Islet precursor cell (in vitro differentiated cells): Measurements from ENCODE around the gene ANXA10.
"Not testable (repeated sequence)": the region's sequence is repeated elsewhere in the genome, so short reads cannot be mapped to it uniquely, and the experiment has no call there.

ENCODE experiments used
- DNase-seq: peaks from one replicate; pipeline ENCODE4 v3.0.0-alpha.2; 2018

The ANXA10 gene

DNA sequence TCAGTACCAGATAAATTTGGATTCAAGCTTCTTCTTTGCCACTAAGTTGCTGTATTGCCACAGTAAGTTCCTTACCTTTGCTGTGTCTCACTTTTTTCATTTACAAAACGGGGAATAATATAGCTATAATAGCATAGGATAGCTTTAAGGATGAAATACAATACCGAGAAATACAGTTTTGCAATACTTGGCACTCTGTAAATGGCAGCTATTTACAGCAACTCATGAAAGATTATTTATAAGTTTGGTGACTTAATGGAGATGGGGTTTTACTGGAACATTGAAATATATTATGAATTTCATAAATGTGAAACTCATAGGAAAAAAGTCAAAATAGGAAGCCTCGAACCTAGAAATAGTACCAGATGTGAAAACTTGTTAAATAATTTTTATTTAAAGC, 27.6 kb downstream of the ANXA10 start:
- no peak for DNase-seq

GRCh38 chr4:168120811-168121210, 28.5 kb downstream of the ANXA10 start:
- DNase-seq: no peak

GRCh38 chr4:168124008-168124641, 31.8 kb downstream of the ANXA10 start:
- DNase-seq: no peak

DNA sequence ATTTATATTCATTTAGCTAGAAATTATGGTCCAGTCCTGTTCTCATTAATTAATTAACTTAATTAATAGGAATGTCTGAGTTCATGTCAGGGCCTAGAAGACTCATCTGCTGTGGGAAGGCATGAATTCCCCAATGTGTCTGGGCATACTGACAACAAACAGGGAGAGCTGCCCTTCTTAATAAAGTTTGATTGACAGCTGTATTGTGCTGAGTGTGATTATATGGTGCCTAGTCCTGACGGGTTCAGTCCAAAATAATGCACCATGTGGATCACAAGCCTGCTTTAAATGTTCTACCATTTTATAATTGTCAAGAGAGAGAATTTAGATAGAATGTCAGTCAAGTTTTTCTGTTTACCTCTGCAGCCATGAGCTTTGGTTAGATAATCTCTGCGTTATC, 34.6 kb downstream of the ANXA10 start:
- DNase-seq: no peak

DNA sequence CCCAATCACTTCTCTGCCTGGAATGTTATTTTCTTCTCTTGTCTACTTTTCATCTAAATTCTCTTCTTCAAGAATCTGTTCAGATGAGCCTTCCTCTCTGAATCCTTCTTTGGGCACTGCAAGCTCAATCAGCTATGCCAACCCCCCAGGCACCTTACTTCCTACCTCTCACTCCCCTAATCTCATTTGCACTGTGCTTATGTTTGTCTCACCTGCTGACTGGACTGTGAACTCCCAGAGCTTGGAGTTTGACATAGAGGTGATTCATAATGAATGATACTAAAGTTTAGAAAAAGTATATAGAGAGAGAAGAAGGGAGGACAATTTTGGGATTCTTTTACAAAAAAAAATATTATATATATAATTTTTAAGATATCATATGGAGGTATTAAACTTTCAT, 36.3 kb downstream of the ANXA10 start:
- no peak for DNase-seq

- DNase-seq: no peak
These were observed 36.9 kb downstream of the ANXA10 start for GRCh38 chr4:168129046-168129772.

GRCh38 chr4:168129802-168130201, 37.5 kb downstream of the ANXA10 start:
- DNase-seq: no peak

DNA sequence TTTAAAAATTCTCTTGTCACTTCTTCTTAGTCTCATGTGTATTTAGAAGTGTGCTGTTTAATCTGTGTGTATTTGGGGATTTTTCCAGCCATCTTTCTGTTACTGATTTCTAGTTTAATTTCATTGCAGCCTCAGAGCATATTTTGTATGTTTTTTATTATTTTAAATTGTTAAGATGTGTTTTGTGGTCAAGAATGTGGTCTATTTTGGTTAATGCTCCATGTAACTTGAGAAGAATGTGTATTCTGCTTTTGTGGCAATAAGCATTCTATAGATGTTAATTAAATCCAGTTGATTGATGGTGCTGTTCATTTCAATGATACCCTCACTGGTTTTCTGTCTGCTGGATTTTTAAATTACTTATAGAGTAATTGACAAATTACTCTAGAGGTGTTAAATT, 38.9 kb downstream of the ANXA10 start:
- no peak for DNase-seq

GRCh38 chr4:168134651-168135050, 42.3 kb downstream of the ANXA10 start:
- no peak for DNase-seq

DNA sequence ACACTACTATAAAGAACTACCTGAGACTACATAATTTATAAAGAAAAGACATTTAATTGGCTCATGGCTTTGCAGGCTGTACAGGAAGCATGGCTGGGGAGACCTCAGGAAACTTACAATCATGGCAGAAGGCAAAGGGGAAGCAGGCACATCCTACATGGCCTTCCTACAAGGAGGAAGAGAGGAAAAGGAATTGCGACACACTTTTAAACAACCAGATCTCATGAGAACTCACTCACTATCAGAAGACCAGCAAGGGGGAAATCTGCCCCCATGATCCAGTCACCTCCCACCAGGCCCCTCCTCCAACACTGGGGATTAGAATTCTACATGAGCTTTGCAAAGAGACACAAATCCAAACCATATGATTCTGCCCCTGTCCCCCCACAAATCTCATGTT, 43.5 kb downstream of the ANXA10 start:
- DNase-seq: not testable (repeated sequence)

- DNase-seq: not testable (repeated sequence)
These were observed 45.4 kb downstream of the ANXA10 start for GRCh38 chr4:168137695-168138094.

DNA sequence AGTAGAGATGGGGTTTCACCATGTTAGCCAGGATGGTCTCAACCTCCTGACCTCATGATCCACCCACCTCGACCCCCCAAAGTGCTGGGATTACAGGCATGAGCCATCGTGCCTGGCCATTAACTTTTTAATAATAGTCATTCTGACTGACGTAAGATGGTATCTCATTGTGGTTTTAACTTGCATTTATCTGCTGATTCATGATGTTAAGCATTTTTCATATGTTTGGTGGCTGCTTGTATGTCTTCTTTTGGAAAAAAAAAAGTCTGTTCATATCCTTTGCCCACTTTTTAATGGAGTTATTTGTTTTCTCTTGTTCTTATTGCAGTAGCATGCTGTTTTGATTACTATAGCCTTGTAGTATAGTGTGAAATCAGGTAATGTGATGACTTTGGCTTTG, 45.8 kb downstream of the ANXA10 start:
- no peak for DNase-seq

GRCh38 chr4:168139336-168139735, 47.0 kb downstream of the ANXA10 start:
- DNase-seq: no peak

DNA sequence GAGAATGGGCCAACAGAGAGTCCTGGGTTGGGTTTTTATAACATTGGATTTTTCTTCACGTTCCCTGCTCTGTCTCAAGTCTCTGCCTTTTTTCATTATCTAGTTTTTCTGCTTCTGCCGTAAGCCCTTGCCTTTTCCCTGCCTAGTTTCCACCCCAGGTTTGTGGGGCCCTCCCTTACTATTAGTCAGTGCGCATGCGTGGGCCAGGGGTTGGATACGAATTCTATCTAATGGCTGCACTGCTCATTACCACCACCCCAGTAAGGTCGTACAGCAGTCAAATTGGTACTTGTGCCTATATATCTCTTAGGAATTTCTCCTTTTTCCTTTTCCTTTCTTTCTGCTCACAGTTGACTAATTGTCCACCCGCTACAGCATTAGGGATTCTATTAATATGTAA, 49.4 kb downstream of the ANXA10 start:
- no peak for DNase-seq

DNA sequence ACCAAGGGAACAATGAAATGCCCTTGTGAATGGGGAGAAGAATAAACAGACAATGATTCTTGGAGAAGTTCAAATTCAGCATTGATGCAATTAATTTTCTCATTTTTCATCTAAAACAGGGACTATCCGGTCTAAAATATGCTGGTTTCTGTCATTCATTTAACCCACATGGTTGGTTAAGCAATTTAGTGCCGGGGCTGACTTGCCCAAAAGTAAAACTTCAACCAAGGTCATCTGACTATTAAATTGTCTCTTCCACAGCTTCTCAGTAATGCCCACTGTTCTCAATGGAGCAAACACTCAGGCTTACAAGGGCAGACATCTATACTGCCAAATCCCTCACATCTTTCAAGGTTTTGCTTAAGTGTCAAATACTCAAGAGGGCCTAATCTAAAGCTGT, 51.3 kb downstream of the ANXA10 start:
- no peak for DNase-seq

- DNase-seq: peak; percentile 59
These were observed 58.2 kb downstream of the ANXA10 start for GRCh38 chr4:168150420-168151050.

- no peak for DNase-seq
These were observed 59.0 kb downstream of the ANXA10 start for GRCh38 chr4:168151327-168151726.

- no peak for DNase-seq
These were observed 60.6 kb downstream of the ANXA10 start for GRCh38 chr4:168152837-168153500.

- DNase-seq: peak; percentile 70
These were observed 61.5 kb downstream of the ANXA10 start for GRCh38 chr4:168153596-168154440.

DNA sequence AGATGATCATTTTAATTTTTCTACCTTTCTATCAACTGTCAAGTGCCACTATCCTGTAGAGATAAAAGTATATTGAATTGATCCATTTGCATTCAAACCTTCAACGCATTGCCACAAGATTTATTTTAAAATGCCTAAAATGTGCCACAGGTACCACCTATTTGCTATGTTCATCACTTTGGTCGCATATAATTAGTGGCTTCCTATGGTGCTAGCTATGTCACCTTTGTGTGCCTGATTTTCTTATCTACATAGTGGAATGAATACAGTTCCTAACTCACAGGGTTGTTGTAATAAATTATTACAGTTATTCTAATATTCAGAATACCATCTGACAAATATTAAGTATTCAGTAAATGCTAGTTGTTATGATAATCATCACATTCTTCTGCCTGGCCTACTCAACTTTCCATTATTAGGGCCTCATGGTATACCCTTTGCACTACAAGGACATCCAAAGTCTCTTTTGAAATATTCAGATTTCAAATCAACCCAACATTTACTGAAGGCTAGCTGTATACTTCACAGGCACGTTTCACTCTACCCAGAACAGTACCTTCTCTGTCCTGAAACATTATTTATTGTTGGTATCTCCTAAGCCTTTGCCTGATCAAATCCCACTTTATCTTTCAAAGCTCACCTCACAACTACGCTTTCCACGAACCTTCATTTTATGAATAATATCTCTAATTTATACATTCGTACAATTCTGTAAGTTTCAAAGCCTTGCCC, 62.4 kb downstream of the ANXA10 start:
- DNase-seq: no peak

- no peak for DNase-seq
These were observed 70.3 kb downstream of the ANXA10 start for GRCh38 chr4:168162604-168163003.

GRCh38 chr4:168163106-168163505, 70.8 kb downstream of the ANXA10 start:
- DNase-seq: no peak
